H9 (cell line): ENCODE measurements around the gene SLC16A1. TPM values are rescaled to one million over a fixed set of nuclear protein-coding genes. Genes with fewer than 3 reads are reported as not detected.

Experiments
- DNase-seq: peaks from one replicate; pipeline ENCODE4 v3.0.0-alpha.2; 2017
- H2AFZ ChIP-seq: one replicate; pipeline ENCODE4 v1.6.1; 2013; ENCODE audit warnings: mild to moderate bottlenecking, low read length, control low read depth, moderate library complexity
- H2AK5ac ChIP-seq: 2 replicates; pipeline ENCODE4 v1.6.1; 2013; ENCODE audit warnings: low read length, control low read depth, mixed read lengths; ENCODE audit not compliant: insufficient read length
- H2BK120ac ChIP-seq: one replicate; pipeline ENCODE4 v1.6.1; 2013; ENCODE audit warnings: low read depth, mild to moderate bottlenecking, low read length, control low read depth, inconsistent platforms; ENCODE audit not compliant: poor library complexity, severe bottlenecking
- H2BK12ac ChIP-seq: 2 replicates; pipeline ENCODE4 v1.6.1; 2013; ENCODE audit warnings: low read length, control low read depth, mixed read lengths, low read depth; ENCODE audit not compliant: insufficient read length
- H2BK15ac ChIP-seq: 2 replicates; pipeline ENCODE4 v1.6.1; 2013; ENCODE audit warnings: low read depth, low read length, control low read depth
- H2BK20ac ChIP-seq: one replicate; pipeline ENCODE4 v1.6.1; 2013; ENCODE audit warnings: low read depth, mild to moderate bottlenecking, low read length, control low read depth, inconsistent platforms; ENCODE audit not compliant: poor library complexity, severe bottlenecking
- H2BK5ac ChIP-seq: 2 replicates; pipeline ENCODE4 v1.6.1; 2013; ENCODE audit warnings: low read length, control low read depth, mixed read lengths; ENCODE audit not compliant: insufficient read length
- H3K14ac ChIP-seq: 2 replicates; pipeline ENCODE4 v1.6.1; 2013; ENCODE audit warnings: low read length, control low read depth; ENCODE audit not compliant: insufficient read depth
- H3K18ac ChIP-seq: 2 replicates; pipeline ENCODE4 v1.6.1; 2013; ENCODE audit warnings: low read depth, mild to moderate bottlenecking, mixed read lengths, low read length, control low read depth; ENCODE audit not compliant: insufficient read length
- H3K23ac ChIP-seq: 2 replicates; pipeline ENCODE4 v1.6.1; 2013; ENCODE audit warnings: low read length, control low read depth, mixed read lengths, low read depth; ENCODE audit not compliant: insufficient read length
- H3K23me2 ChIP-seq: 2 replicates; pipeline ENCODE4 v1.6.1; 2013; ENCODE audit warnings: low read depth, mild to moderate bottlenecking, mixed read lengths, low read length, control low read depth; ENCODE audit not compliant: insufficient read length, poor library complexity, severe bottlenecking
- H3K27ac ChIP-seq: 2 replicates; pipeline ENCODE4 v1.5.1; 2013; ENCODE audit warnings: low read length, control low read depth, mixed read lengths, low read depth; ENCODE audit not compliant: insufficient read length
- H3K27me3 ChIP-seq: 2 replicates; pipeline ENCODE4 v1.6.1; 2013; ENCODE audit warnings: low read length, control low read depth, inconsistent platforms; ENCODE audit not compliant: insufficient read depth
- H3K4ac ChIP-seq: 2 replicates; pipeline ENCODE4 v1.6.1; 2013; ENCODE audit warnings: low read depth, mild to moderate bottlenecking, control low read depth, inconsistent platforms, low read length, moderate library complexity
- H3K4me1 ChIP-seq: 2 replicates; pipeline ENCODE4 v1.6.1; 2013; ENCODE audit warnings: low read length, control low read depth, inconsistent platforms; ENCODE audit not compliant: insufficient read depth
- H3K4me2 ChIP-seq: 2 replicates; pipeline ENCODE4 v1.6.1; 2013; ENCODE audit warnings: low read length, control low read depth, mixed read lengths; ENCODE audit not compliant: insufficient read length, insufficient read depth
- H3K56ac ChIP-seq: 2 replicates; pipeline ENCODE4 v1.6.1; 2013; ENCODE audit warnings: low read depth, mild to moderate bottlenecking, mixed read lengths, low read length, control low read depth; ENCODE audit not compliant: insufficient read length
- H3K79me1 ChIP-seq: 2 replicates; pipeline ENCODE4 v1.6.1; 2013; ENCODE audit warnings: low read depth, mild to moderate bottlenecking, moderate library complexity, low read length, control low read depth, inconsistent platforms; ENCODE audit not compliant: insufficient read depth, poor library complexity, severe bottlenecking
- H3K79me2 ChIP-seq: 2 replicates; pipeline ENCODE4 v1.6.1; 2013; ENCODE audit warnings: low read length, control low read depth, inconsistent platforms; ENCODE audit not compliant: insufficient read depth
- H3K9ac ChIP-seq: 2 replicates; pipeline ENCODE4 v1.6.1; 2013; ENCODE audit warnings: low read length, control low read depth, mixed read lengths; ENCODE audit not compliant: insufficient read length; ENCODE audit errors: extremely low read depth
- H3K9me3 ChIP-seq: one replicate; pipeline ENCODE4 v1.6.1; 2013; ENCODE audit warnings: low read depth, low read length, inconsistent platforms; ENCODE audit not compliant: control insufficient read depth
- H3T11ph ChIP-seq: one replicate; pipeline ENCODE4 v1.6.1; 2013; ENCODE audit warnings: mild to moderate bottlenecking, low read length, control low read depth, inconsistent platforms
- H4K20me1 ChIP-seq: one replicate; pipeline ENCODE4 v1.6.1; 2013; ENCODE audit not compliant: control insufficient read depth, insufficient read length, insufficient read depth
- H4K5ac ChIP-seq: 2 replicates; pipeline ENCODE4 v1.6.1; 2013; ENCODE audit warnings: low read depth, mild to moderate bottlenecking, mixed read lengths, low read length, control low read depth; ENCODE audit not compliant: insufficient read length
- H4K8ac ChIP-seq: replicated peaks from 2 replicates; pipeline ENCODE4 v1.6.1; 2013; ENCODE audit warnings: low read length, control low read depth, mixed read lengths, low read depth; ENCODE audit not compliant: insufficient read length
- H4K91ac ChIP-seq: 2 replicates; pipeline ENCODE4 v1.6.1; 2013; ENCODE audit warnings: low read depth, mild to moderate bottlenecking, moderate library complexity, mixed read lengths, low read length, control low read depth; ENCODE audit not compliant: insufficient read length
- H3K27ac Mint-ChIP-seq, 3 experiments: 2 replicates in 2 of 3; 3 replicates in 1 of 3; pipeline ENCODE4 v1.8.0; 2020 to 2021; ENCODE audit warnings: mixed read lengths in 3 of 3, mild to moderate bottlenecking in 1 of 3, moderate library complexity in 1 of 3
- H3K27me3 Mint-ChIP-seq: 2 replicates; pipeline ENCODE4 v1.8.0; 2021; ENCODE audit warnings: low read depth, mild to moderate bottlenecking, moderate library complexity, mixed read lengths
- H3K36me3 Mint-ChIP-seq, 3 experiments: 2 replicates in 2 of 3; 3 replicates in 1 of 3; pipeline ENCODE4 v1.8.0; 2020 to 2021; ENCODE audit warnings: low read depth in 3 of 3, mixed read lengths in 3 of 3; ENCODE audit not compliant: insufficient read depth in 1 of 3
- H3K4me1 Mint-ChIP-seq, 2 experiments: 2 replicates each; pipeline ENCODE4 v1.8.0; 2020; ENCODE audit warnings: mixed read lengths in 2 of 2
- H3K4me3 Mint-ChIP-seq, 2 experiments: 2 replicates in 1 of 2; 3 replicates in 1 of 2; pipeline ENCODE4 v1.8.0; 2020 to 2021; ENCODE audit warnings: mild to moderate bottlenecking in 2 of 2, mixed read lengths in 2 of 2, moderate library complexity in 1 of 2
- H3K9me3 Mint-ChIP-seq, 2 experiments: 2 replicates in 1 of 2; 3 replicates in 1 of 2; pipeline ENCODE4 v1.8.0; 2020; ENCODE audit warnings: mild to moderate bottlenecking in 2 of 2, mixed read lengths in 2 of 2, moderate library complexity in 1 of 2
- CTCF ChIP-seq: fragments of 200-600 bp; sonication (generic); conservative IDR thresholded peaks from 3 replicates; pipeline ENCODE4 v1.8.0; 2021; ENCODE audit warnings: antibody characterized with exemption, mild to moderate bottlenecking
- WGBS: extraction: QIAGEN DNeasy Blood & Tissue Kit; methylation state at CpG from one replicate; pipeline ENCODE4 v1.1.7; 2013; ENCODE audit warnings: missing lambda C conversion rate, low lambda C conversion rate, mixed read lengths; ENCODE audit not compliant: insufficient read length; ENCODE audit errors: extremely low coverage; 5-methylcytosine and 5-hydroxymethylcytosine counted together
- total RNA-seq: library from RNA; stranded (reverse); gene quantifications from 2 replicates; pipeline ENCODE4 v1.2.1, GENCODE V29; 2021

The SLC16A1 gene
- total RNA-seq, 1 experiment from 2014 or later: 381 TPM

GRCh38 chr1:112909847-112910246 is 46.1 kb downstream of the SLC16A1 start:
- no peak for DNase-seq
- H3K4me3 Mint-ChIP-seq: peak overlapping the region in 1 of 2 experiments; percentile 13; a peak in 1 of 5 replicates
- H4K8ac ChIP-seq: no peak overlapping the region
- H3K27me3 Mint-ChIP-seq: no peaks in the 10 kb centered on the region
- no peaks in the 10 kb centered on the region for H3K23me2 ChIP-seq
- H4K5ac ChIP-seq: no peak overlapping the region
- peaks cover 2% of the 10 kb centered on the region for H4K20me1 ChIP-seq
- no peak overlapping the region for H2AK5ac ChIP-seq
- no peak overlapping the region for H2BK12ac ChIP-seq
- H2AFZ ChIP-seq: no peak overlapping the region
- H3K14ac ChIP-seq: no peak overlapping the region
- H3K36me3 Mint-ChIP-seq: peaks cover 10 to 39% (median 26%) of the 10 kb centered on the region in 3 experiments; a peak in 6 of 7 replicates
- no peak overlapping the region for H2BK20ac ChIP-seq
- peak overlapping the region; percentile 9 for H3K27ac ChIP-seq
- H3K27ac Mint-ChIP-seq: peak overlapping the region; percentile 7 to 95 (median 24); a peak in 5 of 7 replicates
- no peaks in the 10 kb centered on the region for H3K79me2 ChIP-seq
- H3K27me3 ChIP-seq: no peaks in the 10 kb centered on the region
- no peak overlapping the region for H3T11ph ChIP-seq
- H3K4me1 Mint-ChIP-seq: peaks cover 80 to 86% of the 10 kb centered on the region in 2 experiments
- no peak overlapping the region for H3K9ac ChIP-seq
- no peak overlapping the region for H3K56ac ChIP-seq
- H3K9me3 ChIP-seq: no peaks in the 10 kb centered on the region
- H3K79me1 ChIP-seq: no peaks in the 10 kb centered on the region
- TF ChIP-seq CTCF: no peak
- WGBS: no CpG with 5 or more reads among the region's 2 CpGs
- no peak overlapping the region for H2BK5ac ChIP-seq
- H3K9me3 Mint-ChIP-seq: no peaks in the 10 kb centered on the region
- no peak overlapping the region for H2BK120ac ChIP-seq
- no peak overlapping the region for H3K4ac ChIP-seq
- peak overlapping the region; percentile 2 for H3K4me2 ChIP-seq
- no peak overlapping the region for H3K23ac ChIP-seq
- H3K4me1 ChIP-seq: peaks cover 14% of the 10 kb centered on the region
- H4K91ac ChIP-seq: no peak overlapping the region
- H2BK15ac ChIP-seq: no peak overlapping the region
- no peak overlapping the region for H3K18ac ChIP-seq
